ENCODE data around the gene ZNF689. TPM values are rescaled to one million over a fixed set of nuclear protein-coding genes. Genes with fewer than 3 reads are reported as not detected.

ZNF689 gene
- total and polyA plus RNA-seq, 2 of the 13 experiments (the other 11 are each of a cell fraction or from before 2014, with no cell fraction given): 9.7 to 19.5 TPM

DNA sequence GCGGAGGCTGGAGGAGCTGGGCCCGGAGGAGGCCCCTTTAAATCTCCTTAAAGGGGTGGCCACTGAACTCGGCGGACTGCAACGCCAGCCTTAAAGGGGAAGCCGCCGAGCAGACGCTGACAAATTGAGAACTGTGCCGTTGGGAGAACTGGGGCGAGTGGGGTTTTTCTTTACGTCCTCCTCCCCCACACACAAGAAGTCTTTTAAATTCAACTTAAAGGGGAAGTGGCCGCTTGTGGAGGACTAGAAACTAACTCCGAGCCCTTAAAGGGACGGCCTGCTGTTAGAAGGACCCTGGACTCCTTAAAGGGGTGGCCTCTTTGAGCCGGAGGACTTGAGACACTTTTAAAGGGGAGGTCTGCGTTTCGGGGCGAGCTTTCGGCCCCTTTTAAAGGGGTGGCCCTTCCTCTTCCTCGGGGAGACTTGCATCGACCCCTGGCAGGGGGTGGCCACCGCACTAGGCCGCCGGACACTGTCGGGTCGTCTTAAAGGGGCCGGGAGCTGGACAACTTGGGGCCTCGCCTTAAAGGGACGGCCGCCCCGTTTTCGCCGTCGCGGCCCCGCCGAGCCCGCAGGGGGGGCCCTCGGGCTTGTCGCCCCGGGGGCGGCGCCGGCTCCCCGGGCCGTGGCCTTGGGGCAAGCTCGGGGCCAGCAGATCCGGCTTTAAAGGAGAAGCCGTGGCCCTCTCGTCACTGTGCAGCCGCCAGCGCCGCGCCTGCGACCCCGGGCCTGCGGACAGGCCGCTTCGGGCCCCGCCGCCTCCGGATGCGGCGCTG is 48.7 kb upstream of the ZNF689 start (continued):
- TF ChIP-seq, protein P1, sequence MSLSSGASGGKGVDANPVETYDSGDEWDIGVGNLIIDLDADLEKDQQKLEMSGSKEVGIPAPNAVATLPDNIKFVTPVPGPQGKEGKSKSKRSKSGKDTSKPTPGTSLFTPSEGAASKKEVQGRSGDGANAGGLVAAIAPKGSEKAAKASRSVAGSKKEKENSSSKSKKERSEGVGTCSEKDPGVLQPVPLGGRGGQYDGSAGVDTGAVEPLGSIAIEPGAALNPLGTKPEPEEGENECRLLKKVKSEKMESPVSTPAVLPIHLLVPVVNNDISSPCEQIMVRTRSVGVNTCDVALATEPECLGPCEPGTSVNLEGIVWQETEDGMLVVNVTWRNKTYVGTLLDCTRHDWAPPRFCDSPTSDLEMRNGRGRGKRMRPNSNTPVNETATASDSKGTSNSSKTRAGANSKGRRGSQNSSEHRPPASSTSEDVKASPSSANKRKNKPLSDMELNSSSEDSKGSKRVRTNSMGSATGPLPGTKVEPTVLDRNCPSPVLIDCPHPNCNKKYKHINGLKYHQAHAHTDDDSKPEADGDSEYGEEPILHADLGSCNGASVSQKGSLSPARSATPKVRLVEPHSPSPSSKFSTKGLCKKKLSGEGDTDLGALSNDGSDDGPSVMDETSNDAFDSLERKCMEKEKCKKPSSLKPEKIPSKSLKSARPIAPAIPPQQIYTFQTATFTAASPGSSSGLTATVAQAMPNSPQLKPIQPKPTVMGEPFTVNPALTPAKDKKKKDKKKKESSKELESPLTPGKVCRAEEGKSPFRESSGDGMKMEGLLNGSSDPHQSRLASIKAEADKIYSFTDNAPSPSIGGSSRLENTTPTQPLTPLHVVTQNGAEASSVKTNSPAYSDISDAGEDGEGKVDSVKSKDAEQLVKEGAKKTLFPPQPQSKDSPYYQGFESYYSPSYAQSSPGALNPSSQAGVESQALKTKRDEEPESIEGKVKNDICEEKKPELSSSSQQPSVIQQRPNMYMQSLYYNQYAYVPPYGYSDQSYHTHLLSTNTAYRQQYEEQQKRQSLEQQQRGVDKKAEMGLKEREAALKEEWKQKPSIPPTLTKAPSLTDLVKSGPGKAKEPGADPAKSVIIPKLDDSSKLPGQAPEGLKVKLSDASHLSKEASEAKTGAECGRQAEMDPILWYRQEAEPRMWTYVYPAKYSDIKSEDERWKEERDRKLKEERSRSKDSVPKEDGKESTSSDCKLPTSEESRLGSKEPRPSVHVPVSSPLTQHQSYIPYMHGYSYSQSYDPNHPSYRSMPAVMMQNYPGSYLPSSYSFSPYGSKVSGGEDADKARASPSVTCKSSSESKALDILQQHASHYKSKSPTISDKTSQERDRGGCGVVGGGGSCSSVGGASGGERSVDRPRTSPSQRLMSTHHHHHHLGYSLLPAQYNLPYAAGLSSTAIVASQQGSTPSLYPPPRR (CRISPR knock-in tag; IDR thresholded peaks at IDR 0.05; ENCODE audit: borderline replicate concordance): no peak
- TF ChIP-seq ZNF773 (CRISPR knock-in tag; IDR thresholded peaks at IDR 0.05; ENCODE audit: borderline replicate concordance) (no peak), ZNF772 (CRISPR knock-in tag; IDR thresholded peaks at IDR 0.05) (no peak), CREB1 (IDR thresholded peaks at IDR 0.05) (no peak), CREB1 (CRISPR knock-in tag; IDR thresholded peaks at IDR 0.05) (no peak), TOE1 (CRISPR knock-in tag; IDR thresholded peaks at IDR 0.05) (no peak), SMYD3 (CRISPR knock-in tag; IDR thresholded peaks at IDR 0.05) (no peak), MEIS2 (CRISPR knock-in tag; IDR thresholded peaks at IDR 0.05) (peak; percentile 57; the same call in 1 of the 2 replicates), ZNF614 (CRISPR knock-in tag; IDR thresholded peaks at IDR 0.05; ENCODE audit: borderline replicate concordance) (no peak; the same call in 1 of the 2 replicates), FOXA1 (IDR thresholded peaks at IDR 0.05) (no peak), FOXA1 (CRISPR knock-in tag; IDR thresholded peaks at IDR 0.05) (no peak), KLF13 (CRISPR knock-in tag; IDR thresholded peaks at IDR 0.05) (no peak), RCOR2 (CRISPR knock-in tag; IDR thresholded peaks at IDR 0.05) (no peak), ZNF136 (CRISPR knock-in tag; IDR thresholded peaks at IDR 0.05; ENCODE audit: low read depth) (0 out of 2 replicates have a peak, but pooled peaks have one; percentile 23), ZKSCAN1 (IDR thresholded peaks at IDR 0.05; ENCODE audit: low read length) (no peak), MED1 (CRISPR knock-in tag; IDR thresholded peaks at IDR 0.05) (peak; percentile 40; the same call in 1 of the 2 replicates)
- TF ChIP-seq, protein P2, sequence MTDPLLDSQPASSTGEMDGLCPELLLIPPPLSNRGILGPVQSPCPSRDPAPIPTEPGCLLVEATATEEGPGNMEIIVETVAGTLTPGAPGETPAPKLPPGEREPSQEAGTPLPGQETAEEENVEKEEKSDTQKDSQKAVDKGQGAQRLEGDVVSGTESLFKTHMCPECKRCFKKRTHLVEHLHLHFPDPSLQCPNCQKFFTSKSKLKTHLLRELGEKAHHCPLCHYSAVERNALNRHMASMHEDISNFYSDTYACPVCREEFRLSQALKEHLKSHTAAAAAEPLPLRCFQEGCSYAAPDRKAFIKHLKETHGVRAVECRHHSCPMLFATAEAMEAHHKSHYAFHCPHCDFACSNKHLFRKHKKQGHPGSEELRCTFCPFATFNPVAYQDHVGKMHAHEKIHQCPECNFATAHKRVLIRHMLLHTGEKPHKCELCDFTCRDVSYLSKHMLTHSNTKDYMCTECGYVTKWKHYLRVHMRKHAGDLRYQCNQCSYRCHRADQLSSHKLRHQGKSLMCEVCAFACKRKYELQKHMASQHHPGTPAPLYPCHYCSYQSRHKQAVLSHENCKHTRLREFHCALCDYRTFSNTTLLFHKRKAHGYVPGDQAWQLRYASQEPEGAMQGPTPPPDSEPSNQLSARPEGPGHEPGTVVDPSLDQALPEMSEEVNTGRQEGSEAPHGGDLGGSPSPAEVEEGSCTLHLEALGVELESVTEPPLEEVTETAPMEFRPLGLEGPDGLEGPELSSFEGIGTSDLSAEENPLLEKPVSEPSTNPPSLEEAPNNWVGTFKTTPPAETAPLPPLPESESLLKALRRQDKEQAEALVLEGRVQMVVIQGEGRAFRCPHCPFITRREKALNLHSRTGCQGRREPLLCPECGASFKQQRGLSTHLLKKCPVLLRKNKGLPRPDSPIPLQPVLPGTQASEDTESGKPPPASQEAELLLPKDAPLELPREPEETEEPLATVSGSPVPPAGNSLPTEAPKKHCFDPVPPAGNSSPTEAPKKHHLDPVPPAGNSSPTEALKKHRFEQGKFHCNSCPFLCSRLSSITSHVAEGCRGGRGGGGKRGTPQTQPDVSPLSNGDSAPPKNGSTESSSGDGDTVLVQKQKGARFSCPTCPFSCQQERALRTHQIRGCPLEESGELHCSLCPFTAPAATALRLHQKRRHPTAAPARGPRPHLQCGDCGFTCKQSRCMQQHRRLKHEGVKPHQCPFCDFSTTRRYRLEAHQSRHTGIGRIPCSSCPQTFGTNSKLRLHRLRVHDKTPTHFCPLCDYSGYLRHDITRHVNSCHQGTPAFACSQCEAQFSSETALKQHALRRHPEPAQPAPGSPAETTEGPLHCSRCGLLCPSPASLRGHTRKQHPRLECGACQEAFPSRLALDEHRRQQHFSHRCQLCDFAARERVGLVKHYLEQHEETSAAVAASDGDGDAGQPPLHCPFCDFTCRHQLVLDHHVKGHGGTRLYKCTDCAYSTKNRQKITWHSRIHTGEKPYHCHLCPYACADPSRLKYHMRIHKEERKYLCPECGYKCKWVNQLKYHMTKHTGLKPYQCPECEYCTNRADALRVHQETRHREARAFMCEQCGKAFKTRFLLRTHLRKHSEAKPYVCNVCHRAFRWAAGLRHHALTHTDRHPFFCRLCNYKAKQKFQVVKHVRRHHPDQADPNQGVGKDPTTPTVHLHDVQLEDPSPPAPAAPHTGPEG (CRISPR knock-in tag; IDR thresholded peaks at IDR 0.05): 0 out of 2 replicates have a peak, but pooled peaks have one; percentile 18
- TF ChIP-seq, protein P3, sequence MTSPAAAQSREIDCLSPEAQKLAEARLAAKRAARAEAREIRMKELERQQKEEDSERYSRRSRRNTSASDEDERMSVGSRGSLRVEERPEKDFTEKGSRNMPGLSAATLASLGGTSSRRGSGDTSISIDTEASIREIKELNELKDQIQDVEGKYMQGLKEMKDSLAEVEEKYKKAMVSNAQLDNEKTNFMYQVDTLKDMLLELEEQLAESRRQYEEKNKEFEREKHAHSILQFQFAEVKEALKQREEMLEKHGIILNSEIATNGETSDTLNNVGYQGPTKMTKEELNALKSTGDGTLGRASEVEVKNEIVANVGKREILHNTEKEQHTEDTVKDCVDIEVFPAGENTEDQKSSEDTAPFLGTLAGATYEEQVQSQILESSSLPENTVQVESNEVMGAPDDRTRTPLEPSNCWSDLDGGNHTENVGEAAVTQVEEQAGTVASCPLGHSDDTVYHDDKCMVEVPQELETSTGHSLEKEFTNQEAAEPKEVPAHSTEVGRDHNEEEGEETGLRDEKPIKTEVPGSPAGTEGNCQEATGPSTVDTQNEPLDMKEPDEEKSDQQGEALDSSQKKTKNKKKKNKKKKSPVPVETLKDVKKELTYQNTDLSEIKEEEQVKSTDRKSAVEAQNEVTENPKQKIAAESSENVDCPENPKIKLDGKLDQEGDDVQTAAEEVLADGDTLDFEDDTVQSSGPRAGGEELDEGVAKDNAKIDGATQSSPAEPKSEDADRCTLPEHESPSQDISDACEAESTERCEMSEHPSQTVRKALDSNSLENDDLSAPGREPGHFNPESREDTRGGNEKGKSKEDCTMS (CRISPR knock-in tag; conservative IDR thresholded peaks at IDR 0.05): no peak

Data from HepG2 (cell line).